SH-SY5Y (cell line): ENCODE data around the gene RAI1.

Experiments
- GATA2 ChIP-seq: IDR thresholded peaks from 2 replicates; pipeline ENCODE4 v1.6.1; 2011; ENCODE audit warnings: mild to moderate bottlenecking, low read depth, low read length
- GATA3 ChIP-seq: IDR thresholded peaks from 2 replicates; pipeline ENCODE4 v1.6.1; 2011; ENCODE audit warnings: low read depth, mild to moderate bottlenecking, low read length, moderate library complexity

GRCh38 chr17:17831208-17832031 is 150.2 kb downstream of the RAI1 start:
- TF ChIP-seq GATA3 (no peak), GATA2 (no peak)
